DND-41 (cell line): ENCODE measurements around the gene SPEG.

ENCODE experiments used
- EZH2 ChIP-seq: IDR thresholded peaks from 3 replicates; pipeline ENCODE4 v1.6.1; 2012; ENCODE audit warnings: borderline replicate concordance, low read depth, mild to moderate bottlenecking, moderate library complexity, low read length, inconsistent platforms; ENCODE audit not compliant: severe bottlenecking
- TF ChIP-seq, protein P1 (sequence below): IDR thresholded peaks from 2 replicates; pipeline ENCODE4 v1.5.1; 2012; ENCODE audit warnings: borderline replicate concordance, low read length, moderate library complexity, mild to moderate bottlenecking; ENCODE audit not compliant: poor library complexity, severe bottlenecking; ENCODE audit errors: extremely low read depth

DNA sequence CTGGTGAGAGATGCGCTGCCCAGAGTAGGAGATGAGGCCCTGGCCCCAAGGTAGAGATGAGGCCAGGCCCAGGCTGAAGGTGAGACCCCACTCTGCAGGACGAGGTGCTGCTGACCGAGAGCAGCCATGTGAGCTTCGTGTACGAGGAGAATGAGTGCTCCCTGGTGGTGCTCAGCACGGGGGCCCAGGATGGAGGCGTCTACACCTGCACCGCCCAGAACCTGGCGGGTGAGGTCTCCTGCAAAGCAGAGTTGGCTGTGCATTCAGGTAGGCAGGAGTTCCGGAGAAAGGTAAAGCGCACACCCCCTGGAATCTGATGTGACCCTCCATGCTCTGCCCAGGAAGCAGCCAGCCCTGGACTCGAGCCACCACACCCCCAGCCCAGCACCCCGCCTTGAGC lies 42.5 kb downstream of the SPEG start:
- TF ChIP-seq, protein P1, sequence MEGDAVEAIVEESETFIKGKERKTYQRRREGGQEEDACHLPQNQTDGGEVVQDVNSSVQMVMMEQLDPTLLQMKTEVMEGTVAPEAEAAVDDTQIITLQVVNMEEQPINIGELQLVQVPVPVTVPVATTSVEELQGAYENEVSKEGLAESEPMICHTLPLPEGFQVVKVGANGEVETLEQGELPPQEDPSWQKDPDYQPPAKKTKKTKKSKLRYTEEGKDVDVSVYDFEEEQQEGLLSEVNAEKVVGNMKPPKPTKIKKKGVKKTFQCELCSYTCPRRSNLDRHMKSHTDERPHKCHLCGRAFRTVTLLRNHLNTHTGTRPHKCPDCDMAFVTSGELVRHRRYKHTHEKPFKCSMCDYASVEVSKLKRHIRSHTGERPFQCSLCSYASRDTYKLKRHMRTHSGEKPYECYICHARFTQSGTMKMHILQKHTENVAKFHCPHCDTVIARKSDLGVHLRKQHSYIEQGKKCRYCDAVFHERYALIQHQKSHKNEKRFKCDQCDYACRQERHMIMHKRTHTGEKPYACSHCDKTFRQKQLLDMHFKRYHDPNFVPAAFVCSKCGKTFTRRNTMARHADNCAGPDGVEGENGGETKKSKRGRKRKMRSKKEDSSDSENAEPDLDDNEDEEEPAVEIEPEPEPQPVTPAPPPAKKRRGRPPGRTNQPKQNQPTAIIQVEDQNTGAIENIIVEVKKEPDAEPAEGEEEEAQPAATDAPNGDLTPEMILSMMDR, result no peak
- TF ChIP-seq EZH2, result no peak
